T-helper 17 cell (primary cell): ENCODE measurements around the gene NLRX1. TPM values are rescaled to one million over a fixed set of nuclear protein-coding genes. Genes with fewer than 3 reads are reported as not detected.
"Not testable (repeated sequence)": the region's sequence is repeated elsewhere in the genome, so short reads cannot be mapped to it uniquely, and the experiment has no call there.

Experiments
- ATAC-seq: fragments of 150-1000 bp; cut with Tn5 transposase; 2 replicates; pipeline ENCODE4 v1.10.0; 2021; ENCODE audit warnings: mild to moderate bottlenecking, moderate library complexity
- DNase-seq, 3 donors: peaks; one replicate each; pipeline versions ENCODE4 v3.0.0 to v3.0.0-alpha.2; 2020 to 2021
- H3K9me3 ChIP-seq: one replicate; pipeline ENCODE4 v1.7.0; 2013; ENCODE audit warnings: low read length, mild to moderate bottlenecking; ENCODE audit not compliant: control insufficient read depth, poor library complexity, severe bottlenecking
- H3K27ac Mint-ChIP-seq: one replicate; pipeline ENCODE4 v1.8.0; 2022; ENCODE audit warnings: mild to moderate bottlenecking, moderate library complexity, mixed read lengths
- H3K27me3 Mint-ChIP-seq: one replicate; pipeline ENCODE4 v1.8.0; 2022; ENCODE audit warnings: mixed read lengths
- H3K36me3 Mint-ChIP-seq: one replicate; pipeline ENCODE4 v1.8.0; 2022; ENCODE audit warnings: low read depth, mixed read lengths
- H3K4me1 Mint-ChIP-seq: one replicate; pipeline ENCODE4 v1.8.0; 2022; ENCODE audit warnings: mild to moderate bottlenecking, mixed read lengths
- H3K4me3 Mint-ChIP-seq: one replicate; pipeline ENCODE4 v1.8.0; 2022; ENCODE audit warnings: mild to moderate bottlenecking, moderate library complexity, mixed read lengths
- total RNA-seq, 4 donors: library from RNA in 2 of 4; stranded (reverse) in 2 of 4; gene quantifications; one replicate each; pipeline ENCODE4 v1.2.3 and lab custom pipeline; 2022 to 2026

The NLRX1 gene
- total RNA-seq, 2 donors from 2014 or later, result 6.6 to 6.9 TPM

GRCh38 chr11:119158467-119158866 is 10.1 kb upstream of the NLRX1 start:
- ATAC-seq (no peak), DNase-seq (no peak)
- Mint-ChIP-seq H3K4me3 (no peak overlapping the region), H3K36me3 (peaks cover 5% of the 10 kb centered on the region), H3K27me3 (peaks cover 29% of the 10 kb centered on the region), H3K27ac (peak overlapping the region; percentile 10), H3K4me1 (peaks cover 7% of the 10 kb centered on the region)
- H3K9me3 ChIP-seq, result no peaks in the 10 kb centered on the region

- Mint-ChIP-seq H3K27me3 (peaks cover 18% of the 10 kb centered on the region), H3K4me1 (peaks cover 7% of the 10 kb centered on the region), H3K4me3 (no peak overlapping the region), H3K27ac (no peak overlapping the region), H3K36me3 (peaks cover 5% of the 10 kb centered on the region)
- no peaks in the 10 kb centered on the region for H3K9me3 ChIP-seq
- ATAC-seq (no peak), DNase-seq (no peak)
These were observed 8.4 kb upstream of the NLRX1 start for GRCh38 chr11:119160151-119160550.

GRCh38 chr11:119161871-119162270 is 6.7 kb upstream of the NLRX1 start:
- H3K9me3 ChIP-seq, result no peaks in the 10 kb centered on the region
- Mint-ChIP-seq H3K4me3 (no peak overlapping the region), H3K36me3 (no peaks in the 10 kb centered on the region), H3K4me1 (peaks cover 3% of the 10 kb centered on the region), H3K27me3 (peaks cover under 1% of the 10 kb centered on the region), H3K27ac (no peak overlapping the region)
- ATAC-seq (no peak), DNase-seq (no peak)

- H3K4me1 Mint-ChIP-seq, result peaks cover 14% of the 10 kb centered on the region
- no peak overlapping the region for H3K27ac Mint-ChIP-seq
- DNase-seq, result no peak
- no peak for ATAC-seq
- H3K9me3 ChIP-seq, result no peaks in the 10 kb centered on the region
- H3K27me3 Mint-ChIP-seq, result no peaks in the 10 kb centered on the region
- no peaks in the 10 kb centered on the region for H3K36me3 Mint-ChIP-seq
- H3K4me3 Mint-ChIP-seq, result no peak overlapping the region
These were observed 2.0 kb upstream of the NLRX1 start for GRCh38 chr11:119166368-119167076.

GRCh38 chr11:119167077-119167458 is 1.5 kb upstream of the NLRX1 start:
- H3K27me3 Mint-ChIP-seq, H3K9me3 ChIP-seq, H3K4me3 Mint-ChIP-seq, DNase-seq, H3K27ac Mint-ChIP-seq, ATAC-seq, H3K36me3 Mint-ChIP-seq: not testable (repeated sequence)
- H3K4me1 Mint-ChIP-seq, result peaks cover 14% of the 10 kb centered on the region

GRCh38 chr11:119167933-119168332 is 592 bp upstream of the NLRX1 start:
- DNase-seq, result no peak
- no peaks in the 10 kb centered on the region for H3K36me3 Mint-ChIP-seq
- H3K27me3 Mint-ChIP-seq, result no peaks in the 10 kb centered on the region
- ATAC-seq, result no peak
- H3K4me3 Mint-ChIP-seq, result peak overlapping the region; percentile 49
- no peaks in the 10 kb centered on the region for H3K9me3 ChIP-seq
- H3K27ac Mint-ChIP-seq, result no peak overlapping the region
- H3K4me1 Mint-ChIP-seq, result peaks cover 14% of the 10 kb centered on the region

GRCh38 chr11:119169282-119169719 is 776 bp downstream of the NLRX1 start:
- peak; percentile 31 for ATAC-seq
- Mint-ChIP-seq H3K27me3 (no peaks in the 10 kb centered on the region), H3K36me3 (no peaks in the 10 kb centered on the region), H3K4me1 (peaks cover 14% of the 10 kb centered on the region), H3K4me3 (peak overlapping the region; percentile 90), H3K27ac (peak overlapping the region; percentile 78)
- no peak for DNase-seq
- H3K9me3 ChIP-seq, result no peaks in the 10 kb centered on the region

- no peak overlapping the region for H3K4me3 Mint-ChIP-seq
- H3K9me3 ChIP-seq, result no peaks in the 10 kb centered on the region
- H3K36me3 Mint-ChIP-seq, result no peaks in the 10 kb centered on the region
- no peaks in the 10 kb centered on the region for H3K27me3 Mint-ChIP-seq
- DNase-seq (no peak), ATAC-seq (no peak)
- peaks cover 14% of the 10 kb centered on the region for H3K4me1 Mint-ChIP-seq
- H3K27ac Mint-ChIP-seq, result no peak overlapping the region
These were observed 4.0 kb downstream of the NLRX1 start for GRCh38 chr11:119172513-119172912.

- H3K27me3 Mint-ChIP-seq, result no peaks in the 10 kb centered on the region
- H3K36me3 Mint-ChIP-seq, result no peaks in the 10 kb centered on the region
- no peak overlapping the region for H3K27ac Mint-ChIP-seq
- no peak overlapping the region for H3K4me3 Mint-ChIP-seq
- H3K9me3 ChIP-seq, result no peaks in the 10 kb centered on the region
- H3K4me1 Mint-ChIP-seq, result peaks cover 11% of the 10 kb centered on the region
- DNase-seq, result no peak
- ATAC-seq, result no peak
These were observed 4.9 kb downstream of the NLRX1 start for GRCh38 chr11:119173453-119173852.

GRCh38 chr11:119175493-119176077 is 7.1 kb downstream of the NLRX1 start:
- DNase-seq (no peak), ATAC-seq (no peak)
- no peak overlapping the region for H3K4me3 Mint-ChIP-seq
- H3K4me1 Mint-ChIP-seq, result peaks cover 3% of the 10 kb centered on the region
- no peaks in the 10 kb centered on the region for H3K27me3 Mint-ChIP-seq
- no peaks in the 10 kb centered on the region for H3K36me3 Mint-ChIP-seq
- H3K9me3 ChIP-seq, result no peaks in the 10 kb centered on the region
- H3K27ac Mint-ChIP-seq, result no peak overlapping the region

GRCh38 chr11:119178166-119178680 is 9.7 kb downstream of the NLRX1 start:
- no peak overlapping the region for H3K27ac Mint-ChIP-seq
- no peaks in the 10 kb centered on the region for H3K36me3 Mint-ChIP-seq
- no peak for DNase-seq

GRCh38 chr11:119179342-119179741 is 10.8 kb downstream of the NLRX1 start:
- ATAC-seq (no peak), DNase-seq (no peak)
- H3K27me3 Mint-ChIP-seq, result no peaks in the 10 kb centered on the region
- H3K4me3 Mint-ChIP-seq, result no peak overlapping the region
- H3K36me3 Mint-ChIP-seq, result no peaks in the 10 kb centered on the region
- H3K4me1 Mint-ChIP-seq, result peaks cover 3% of the 10 kb centered on the region
- no peak overlapping the region for H3K27ac Mint-ChIP-seq
- no peaks in the 10 kb centered on the region for H3K9me3 ChIP-seq

More at GRCh38 chr11:119178166-119178680, 9.7 kb downstream of the NLRX1 start:
- ATAC-seq, result no peak
- Mint-ChIP-seq H3K27me3 (no peaks in the 10 kb centered on the region), H3K4me1 (peaks cover 3% of the 10 kb centered on the region), H3K4me3 (no peak overlapping the region)
- no peaks in the 10 kb centered on the region for H3K9me3 ChIP-seq

- Mint-ChIP-seq H3K4me3 (no peak overlapping the region), H3K27me3 (no peaks in the 10 kb centered on the region), H3K27ac (no peak overlapping the region), H3K4me1 (peaks cover 3% of the 10 kb centered on the region), H3K36me3 (no peaks in the 10 kb centered on the region)
- ATAC-seq, result no peak
- DNase-seq, result no peak
- H3K9me3 ChIP-seq, result no peaks in the 10 kb centered on the region
These were observed 11.5 kb downstream of the NLRX1 start for GRCh38 chr11:119179983-119180382.
